Measurements from ENCODE around the gene SPAG5.

GRCh38 chr17:28646039-28646754, 47.4 kb upstream of the SPAG5 start:
- TF ChIP-seq CTCF (conservative IDR thresholded peaks at IDR 0.05; ENCODE audit: low read depth, low read length) (no peak), EZH2 (IDR thresholded peaks at IDR 0.05; ENCODE audit: borderline replicate concordance, low read depth, low read length, poor library complexity, severe bottlenecking) (no peak)

All from A673 (cell line).